ENCODE data around the gene TSHZ3. TPM values are rescaled to one million over a fixed set of nuclear protein-coding genes. Genes with fewer than 3 reads are reported as not detected.

TSHZ3 gene
- total RNA-seq, 6 donors from 2014 or later = 2.9 to 10.1 (median 6.3) TPM

DNA sequence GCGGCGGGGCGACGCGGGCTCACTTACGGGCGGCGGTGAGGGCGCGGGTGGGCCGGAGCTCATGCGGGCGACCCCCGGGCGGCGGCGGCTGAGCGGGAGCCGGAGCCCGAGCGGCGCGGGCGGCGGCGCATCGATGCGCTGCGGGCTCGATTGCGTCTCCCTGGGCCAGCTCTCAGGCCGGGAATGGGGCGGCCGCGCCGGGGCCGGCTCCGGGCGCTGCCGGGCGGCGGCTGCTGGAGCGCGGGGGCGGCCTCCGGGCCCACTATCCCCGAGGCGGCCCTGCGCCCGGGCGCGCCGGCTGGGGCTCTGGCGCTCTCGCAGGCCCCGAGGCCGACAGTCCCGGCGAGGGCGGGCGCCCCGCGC is 1.4 kb upstream of the TSHZ3 start:
- H3K27me3 ChIP-seq = peaks cover 0 to 49% (median 28%) of the 10 kb centered on the region in 4 donors
- H3K27ac ChIP-seq = peak overlapping the region; percentile 79 to 91 (median 86)
- peak in 1 of 2 donors; percentile 64 for ATAC-seq (ENCODE audit: low FRiP score in 2 of 2)
- no peaks in the 10 kb centered on the region for H3K9me3 ChIP-seq
- peak overlapping the region; percentile 89 to 99 (median 91) for H3K4me3 ChIP-seq
- TF ChIP-seq POLR2A (IDR thresholded peaks at IDR 0.05) = no peak
- TF ChIP-seq, protein P1, sequence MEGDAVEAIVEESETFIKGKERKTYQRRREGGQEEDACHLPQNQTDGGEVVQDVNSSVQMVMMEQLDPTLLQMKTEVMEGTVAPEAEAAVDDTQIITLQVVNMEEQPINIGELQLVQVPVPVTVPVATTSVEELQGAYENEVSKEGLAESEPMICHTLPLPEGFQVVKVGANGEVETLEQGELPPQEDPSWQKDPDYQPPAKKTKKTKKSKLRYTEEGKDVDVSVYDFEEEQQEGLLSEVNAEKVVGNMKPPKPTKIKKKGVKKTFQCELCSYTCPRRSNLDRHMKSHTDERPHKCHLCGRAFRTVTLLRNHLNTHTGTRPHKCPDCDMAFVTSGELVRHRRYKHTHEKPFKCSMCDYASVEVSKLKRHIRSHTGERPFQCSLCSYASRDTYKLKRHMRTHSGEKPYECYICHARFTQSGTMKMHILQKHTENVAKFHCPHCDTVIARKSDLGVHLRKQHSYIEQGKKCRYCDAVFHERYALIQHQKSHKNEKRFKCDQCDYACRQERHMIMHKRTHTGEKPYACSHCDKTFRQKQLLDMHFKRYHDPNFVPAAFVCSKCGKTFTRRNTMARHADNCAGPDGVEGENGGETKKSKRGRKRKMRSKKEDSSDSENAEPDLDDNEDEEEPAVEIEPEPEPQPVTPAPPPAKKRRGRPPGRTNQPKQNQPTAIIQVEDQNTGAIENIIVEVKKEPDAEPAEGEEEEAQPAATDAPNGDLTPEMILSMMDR (IDR thresholded peaks at IDR 0.05) = peak in 1 of 6 experiments; percentile 26
- H3K4me1 ChIP-seq = peaks cover 12 to 43% (median 32%) of the 10 kb centered on the region in 4 donors
- H3K36me3 ChIP-seq = no peaks in the 10 kb centered on the region
- 0 to 1% methylated on average over 9 to 23 of the region's 63 CpGs for WGBS, 2 donors
- DNase-seq = peak; percentile 40 to 93

DNA sequence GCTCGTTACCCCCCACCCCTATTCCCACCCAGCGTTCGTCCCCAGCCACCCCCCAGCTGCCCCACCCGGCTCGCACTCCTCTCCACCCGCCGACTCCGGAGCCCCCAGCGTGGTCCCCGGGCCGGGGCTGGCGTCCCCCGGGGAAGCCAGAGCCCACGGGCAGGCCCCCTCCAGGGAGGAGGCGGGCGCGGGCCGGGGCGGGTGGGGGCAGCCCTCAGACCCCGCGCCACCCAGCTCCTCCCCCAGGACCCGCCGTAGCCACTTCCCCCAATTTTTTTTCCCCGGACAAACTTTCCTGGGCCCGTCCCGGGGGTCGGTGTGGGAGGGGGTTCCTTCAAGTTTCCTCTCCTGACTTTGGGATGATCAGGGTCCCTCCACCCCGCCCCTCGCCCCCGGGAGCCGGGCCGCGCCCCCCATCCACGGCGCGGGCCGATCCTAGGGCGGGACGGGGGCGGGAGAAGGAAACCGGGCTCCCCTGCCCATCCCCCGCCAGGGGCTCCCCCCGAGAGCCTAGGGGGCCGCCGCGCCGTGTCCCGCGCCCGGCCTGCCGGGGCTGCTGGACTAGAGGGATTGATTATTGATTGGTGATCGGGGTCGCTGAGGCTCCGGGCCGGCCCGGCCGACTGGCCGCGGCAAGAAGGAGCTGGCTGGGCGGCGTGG is 927 bp upstream of the TSHZ3 start:
- WGBS, 2 donors = 0 to 2% methylated on average over 8 to 22 of the region's 61 CpGs
- ATAC-seq (ENCODE audit: low FRiP score in 2 of 2) = peak in 1 of 2 donors; percentile 20
- Histone ChIP-seq H3K9me3 (no peaks in the 10 kb centered on the region), H3K4me3 (peak overlapping the region; percentile 89 to 99 (median 91)), H3K27ac (peak overlapping the region; percentile 79 to 91 (median 86)), H3K4me1 (peaks cover 12 to 43% (median 32%) of the 10 kb centered on the region in 4 donors), H3K27me3 (peaks cover 0 to 45% (median 24%) of the 10 kb centered on the region in 4 donors), H3K36me3 (no peaks in the 10 kb centered on the region)
- no peak for DNase-seq
- no peak for TF ChIP-seq POLR2AphosphoS5 (IDR thresholded peaks at IDR 0.05)
- TF ChIP-seq, protein P1 (IDR thresholded peaks at IDR 0.05) = no peak
- TF ChIP-seq EP300 (IDR thresholded peaks at IDR 0.05) = no peak
- TF ChIP-seq POLR2A (IDR thresholded peaks at IDR 0.05) = no peak

DNA sequence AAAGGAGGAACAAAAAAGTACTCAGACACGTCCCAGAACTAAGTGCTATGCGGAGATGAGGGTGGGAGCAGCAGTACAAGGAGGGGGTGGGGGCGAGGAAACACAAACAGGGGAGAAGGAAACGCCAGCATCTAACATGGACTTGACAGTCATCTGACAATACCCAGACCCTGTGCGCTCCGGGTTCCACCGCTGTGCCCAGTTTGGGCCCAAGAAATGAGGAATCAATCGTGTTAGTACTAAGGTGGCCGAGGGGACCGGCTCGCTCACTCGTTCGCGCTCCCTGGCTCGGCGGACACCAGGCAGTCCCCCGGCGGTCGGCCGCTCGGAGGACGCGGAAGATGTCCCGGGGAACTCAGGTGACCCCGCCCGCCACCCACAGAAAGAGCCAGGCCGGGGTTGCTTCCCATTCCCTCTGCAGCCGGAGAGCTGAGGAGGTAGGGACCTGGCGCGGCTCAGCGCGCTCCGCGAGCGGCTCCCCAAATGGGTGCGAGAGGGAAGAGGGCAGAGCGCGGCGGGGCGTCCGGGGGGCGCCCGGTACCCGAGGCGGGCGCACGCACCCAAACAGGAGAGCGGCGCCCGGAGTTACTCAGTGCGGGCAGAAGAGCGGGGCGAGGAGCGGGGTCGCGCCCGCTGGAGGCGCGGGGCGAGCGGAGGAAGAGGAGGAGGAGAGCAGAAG is 616 bp downstream of the TSHZ3 start:
- Histone ChIP-seq H3K27ac (peak overlapping the region; percentile 79 to 91 (median 86)), H3K27me3 (peaks cover 0 to 35% (median 14%) of the 10 kb centered on the region in 4 donors), H3K9me3 (no peaks in the 10 kb centered on the region), H3K4me3 (peak overlapping the region; percentile 89 to 99 (median 91)), H3K4me1 (peaks cover 12 to 43% (median 32%) of the 10 kb centered on the region in 4 donors), H3K36me3 (no peaks in the 10 kb centered on the region)
- ATAC-seq (ENCODE audit: low FRiP score in 2 of 2) (peak in 1 of 2 donors; percentile 18), DNase-seq (no peak)
- TF ChIP-seq, protein P1 (IDR thresholded peaks at IDR 0.05) = no peak
- TF ChIP-seq POLR2A (IDR thresholded peaks at IDR 0.05) (no peak), POLR2AphosphoS5 (IDR thresholded peaks at IDR 0.05) (no peak), EP300 (IDR thresholded peaks at IDR 0.05) (no peak)
- WGBS, 2 donors = 3 to 4% methylated on average over 34 to 61 of the region's 61 CpGs

DNA sequence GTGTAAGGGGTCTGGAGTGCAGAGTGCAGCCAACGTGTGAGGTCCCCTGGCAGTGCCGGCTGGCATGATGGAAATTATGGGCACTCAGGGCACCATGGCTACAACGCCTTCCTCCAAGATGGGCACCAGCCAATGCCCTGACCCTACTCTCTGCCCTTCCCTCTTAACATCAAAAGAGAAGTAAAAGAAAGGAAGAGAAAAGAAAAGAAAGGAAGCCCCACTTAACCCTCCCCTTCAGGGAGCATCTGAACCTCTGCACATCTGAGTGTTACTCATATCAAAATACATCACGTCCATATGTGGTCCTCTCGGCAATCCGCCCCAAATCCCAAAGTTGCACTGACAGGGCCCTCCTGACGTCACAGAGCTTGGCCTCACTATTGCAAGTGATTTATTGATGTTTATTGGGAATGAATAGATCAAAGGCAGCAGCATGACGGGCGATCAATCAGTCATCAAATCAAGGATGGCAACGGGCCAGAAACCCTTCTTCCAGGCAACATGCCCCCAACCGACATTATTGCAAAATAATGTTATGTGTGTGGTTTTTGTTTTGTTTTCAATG is 1.3 kb downstream of the TSHZ3 start:
- WGBS, 2 donors = 34 to 40% methylated on average over 11 of the region's 11 CpGs
- TF ChIP-seq EP300 (IDR thresholded peaks at IDR 0.05) = no peak
- no peak for TF ChIP-seq POLR2AphosphoS5 (IDR thresholded peaks at IDR 0.05)
- TF ChIP-seq POLR2A (IDR thresholded peaks at IDR 0.05) = no peak
- TF ChIP-seq, protein P1 (IDR thresholded peaks at IDR 0.05) = no peak
- no peak for DNase-seq
- Histone ChIP-seq H3K27me3 (peaks cover 0 to 27% (median 13%) of the 10 kb centered on the region in 4 donors), H3K9me3 (no peaks in the 10 kb centered on the region), H3K36me3 (no peaks in the 10 kb centered on the region), H3K27ac (no peak overlapping the region), H3K4me3 (peak overlapping the region in 3 of 4 donors; percentile 89 to 99 (median 91)), H3K4me1 (peaks cover 12 to 43% (median 29%) of the 10 kb centered on the region in 4 donors)
- no peak for ATAC-seq (ENCODE audit: low FRiP score in 2 of 2)
